Astrocyte of the spinal cord (primary cell): Measurements from ENCODE around the gene MMADHC.

Experiments used
- DNase-seq: peaks from one replicate; pipeline ENCODE4 v3.0.0; 2011; ENCODE audit warnings: low read depth, low spot score
- H3K4me3 ChIP-seq: 2 replicates; pipeline ENCODE4 v1.5.1; 2011; ENCODE audit warnings: low read depth, mild to moderate bottlenecking, low read length, moderate library complexity
- CTCF ChIP-seq: IDR thresholded peaks from 2 replicates; pipeline ENCODE4 v1.5.1; 2012; ENCODE audit warnings: low read depth, mild to moderate bottlenecking, low read length, inconsistent platforms
- in situ Hi-C: cut with HindIII; loops from 2 replicates; pipeline ENCODE4 v1.10.0; 2017; ENCODE audit warnings: low sequenced_read_pairs

The MMADHC gene

GRCh38 chr2:149611100-149611820 lies 23.7 kb upstream of the MMADHC start:
- in situ Hi-C loops = no loop called here

GRCh38 chr2:149606251-149606811 lies 18.8 kb upstream of the MMADHC start:
- no peak for DNase-seq
- no peak for TF ChIP-seq CTCF
- no peak overlapping the region for H3K4me3 ChIP-seq
- in situ Hi-C loops = no loop called here

More at GRCh38 chr2:149611100-149611820, 23.7 kb upstream of the MMADHC start:
- no peak overlapping the region for H3K4me3 ChIP-seq
- no peak for DNase-seq
- peak; percentile 27 for TF ChIP-seq CTCF

GRCh38 chr2:149603248-149603647 lies 15.7 kb upstream of the MMADHC start:
- DNase-seq = no peak
- TF ChIP-seq CTCF = no peak
- no peak overlapping the region for H3K4me3 ChIP-seq
- in situ Hi-C loops = no loop called here

GRCh38 chr2:149601141-149601796 lies 13.7 kb upstream of the MMADHC start:
- peak; percentile 62 for DNase-seq
- no peak overlapping the region for H3K4me3 ChIP-seq
- no peak for TF ChIP-seq CTCF
- in situ Hi-C loops = no loop called here

- DNase-seq = peak; percentile 86
- no peak overlapping the region for H3K4me3 ChIP-seq
- peak; percentile 74 for TF ChIP-seq CTCF
- in situ Hi-C loops = no loop called here
These were observed 10.2 kb upstream of the MMADHC start for GRCh38 chr2:149597668-149598326.

- TF ChIP-seq CTCF = no peak
- no peak for DNase-seq
- in situ Hi-C loops = no loop called here
- no peak overlapping the region for H3K4me3 ChIP-seq
These were observed 9.6 kb upstream of the MMADHC start for GRCh38 chr2:149597050-149597667.
